Type B pancreatic cell (in vitro differentiated cells): ENCODE data around the gene FBXO45. TPM values are rescaled to one million over a fixed set of nuclear protein-coding genes. Genes with fewer than 3 reads are reported as not detected.

Source experiments
- DNase-seq: peaks from one replicate; pipeline ENCODE4 v3.0.0; 2021; ENCODE audit warnings: mixed read lengths; ENCODE audit not compliant: unreplicated experiment; ENCODE audit errors: extremely low spot score
- H3K27ac Mint-ChIP-seq: 2 replicates; pipeline ENCODE4 v1.8.0; 2021; ENCODE audit warnings: mild to moderate bottlenecking, mixed read lengths
- H3K27me3 Mint-ChIP-seq: 2 replicates; pipeline ENCODE4 v1.8.0; 2021; ENCODE audit warnings: mixed read lengths
- H3K36me3 Mint-ChIP-seq: 2 replicates; pipeline ENCODE4 v1.8.0; 2021; ENCODE audit warnings: mixed read lengths
- H3K4me1 Mint-ChIP-seq: one replicate; pipeline ENCODE4 v1.8.0; 2021; ENCODE audit warnings: mixed read lengths; ENCODE audit not compliant: unreplicated experiment
- H3K4me3 Mint-ChIP-seq: 2 replicates; pipeline ENCODE4 v1.8.0; 2021; ENCODE audit warnings: mild to moderate bottlenecking, mixed read lengths
- H3K9me3 Mint-ChIP-seq: 2 replicates; pipeline ENCODE4 v1.8.0; 2021; ENCODE audit warnings: mixed read lengths
- CTCF ChIP-seq: fragments of 200-600 bp; sonication (generic); conservative IDR thresholded peaks from 2 replicates; pipeline ENCODE4 v1.5.0; 2021; ENCODE audit warnings: antibody characterized with exemption, mild to moderate bottlenecking
- total RNA-seq: library from RNA; stranded (reverse); gene quantifications from 2 replicates; pipeline ENCODE4 v1.2.1, GENCODE V29; 2021; ENCODE audit warnings: low replicate concordance

Gene FBXO45
- total RNA-seq, 1 donor from 2014 or later = 14.8 TPM

GRCh38 chr3:196552253-196552652 lies 16.2 kb upstream of the FBXO45 start:
- Mint-ChIP-seq H3K36me3 (peaks cover 3% of the 10 kb centered on the region), H3K9me3 (peaks cover 6% of the 10 kb centered on the region), H3K4me3 (no peak overlapping the region), H3K4me1 (no peaks in the 10 kb centered on the region), H3K27ac (no peak overlapping the region), H3K27me3 (no peaks in the 10 kb centered on the region)
- no peak for DNase-seq
- no peak for TF ChIP-seq CTCF

- TF ChIP-seq CTCF = no peak
- Mint-ChIP-seq H3K4me3 (no peak overlapping the region), H3K27me3 (no peaks in the 10 kb centered on the region), H3K4me1 (no peaks in the 10 kb centered on the region), H3K9me3 (peaks cover 6% of the 10 kb centered on the region), H3K36me3 (peaks cover 3% of the 10 kb centered on the region), H3K27ac (no peak overlapping the region)
- DNase-seq = no peak
Measured at GRCh38 chr3:196553551-196553950, 14.9 kb upstream of the FBXO45 start.

- Mint-ChIP-seq H3K4me3 (no peak overlapping the region), H3K9me3 (peaks cover 6% of the 10 kb centered on the region)
- no peak for DNase-seq
Measured at GRCh38 chr3:196554205-196554604, 14.3 kb upstream of the FBXO45 start.

GRCh38 chr3:196555295-196555694 lies 13.2 kb upstream of the FBXO45 start:
- Mint-ChIP-seq H3K4me3 (no peak overlapping the region), H3K4me1 (no peaks in the 10 kb centered on the region), H3K9me3 (peaks cover 2% of the 10 kb centered on the region)

More at GRCh38 chr3:196554205-196554604, 14.3 kb upstream of the FBXO45 start:
- TF ChIP-seq CTCF = no peak
- H3K27ac Mint-ChIP-seq = no peak overlapping the region
- H3K27me3 Mint-ChIP-seq = no peaks in the 10 kb centered on the region
- no peaks in the 10 kb centered on the region for H3K4me1 Mint-ChIP-seq
- peaks cover 3% of the 10 kb centered on the region for H3K36me3 Mint-ChIP-seq

GRCh38 chr3:196557236-196557635 lies 11.2 kb upstream of the FBXO45 start:
- Mint-ChIP-seq H3K9me3 (no peaks in the 10 kb centered on the region), H3K27ac (no peak overlapping the region), H3K4me1 (no peaks in the 10 kb centered on the region), H3K36me3 (no peaks in the 10 kb centered on the region), H3K27me3 (no peaks in the 10 kb centered on the region), H3K4me3 (no peak overlapping the region)
- TF ChIP-seq CTCF = no peak
- no peak for DNase-seq

More at GRCh38 chr3:196555295-196555694, 13.2 kb upstream of the FBXO45 start:
- H3K27ac Mint-ChIP-seq = no peak overlapping the region
- no peak for TF ChIP-seq CTCF
- H3K27me3 Mint-ChIP-seq = no peaks in the 10 kb centered on the region
- no peak for DNase-seq
- H3K36me3 Mint-ChIP-seq = peaks cover 3% of the 10 kb centered on the region

GRCh38 chr3:196558476-196558875 lies 10.0 kb upstream of the FBXO45 start:
- Mint-ChIP-seq H3K4me1 (no peaks in the 10 kb centered on the region), H3K27me3 (no peaks in the 10 kb centered on the region), H3K4me3 (peak overlapping the region; percentile 8), H3K36me3 (no peaks in the 10 kb centered on the region), H3K27ac (peak overlapping the region; percentile 70), H3K9me3 (no peaks in the 10 kb centered on the region)
- DNase-seq = no peak
- TF ChIP-seq CTCF = no peak
